IMR-90 (cell line): ENCODE data around the gene DAPK3. TPM values are rescaled to one million over a fixed set of nuclear protein-coding genes. Genes with fewer than 3 reads are reported as not detected.
A peak's percentile ranks its signal among the peaks of the same experiment; 100 is the strongest.

Source experiments
- microRNA-seq, 2 experiments: library from miRNA; stranded (forward) in 1 of 2; unstranded in 1 of 2; fragments of 10-50 nt in 1 of 2; fragments of <30 nt in 1 of 2; gene quantifications in 1 of 2; microRNA quantifications in 1 of 2; one replicate each; pipeline versions ENCODE3 to v1.1.0; 2013 to 2020; ENCODE audit not compliant: insufficient read depth in 1 of 2, insufficient read length in 1 of 2, unreplicated experiment in 1 of 2
- polyA plus RNA-seq, 3 experiments: library from polyadenylated mRNA; depleted of rRNA; stranded (reverse); fragments of >200 nt; gene quantifications; 2 replicates each; pipeline ENCODE4 v1.2.3, GENCODE V29; 2012; ENCODE audit warnings: low replicate concordance in 1 of 3
- small RNA-seq, 5 experiments: library from RNA; depleted of rRNA; stranded (forward); fragments of <200 nt; gene quantifications; one replicate each; pipeline ENCODE3, GENCODE V24; 2012
- total RNA-seq: library from RNA; depleted of rRNA; stranded (reverse); fragments of >200 nt; gene quantifications from 2 replicates; pipeline ENCODE4 v1.2.3, GENCODE V29; 2012; rRNA removed

Gene DAPK3
- total and polyA plus RNA-seq, 2 of the 4 experiments (the other 2 are of a cell fraction), result 145 to 188 TPM

Small RNA genes within 50 kb of the gene (microRNA-seq; reads per million reads assigned to microRNA genes)
- gene MIR637 (ENCODE audit: unreplicated experiment), result not detected
- gene RN7SL202P (ENCODE audit: insufficient read depth, insufficient read length), result not detected
- gene SNORD37 (ENCODE audit: insufficient read depth, insufficient read length), result 14.5 reads per million, percentile 38 among the genes with 10 or more reads in this experiment

Small RNA genes within 50 kb of the gene (small RNA-seq; reads per million reads assigned to genes)
- 0 reads per million in 5 experiments for gene RN7SL202P
- 11.0 to 53.0 (median 34.8) reads per million in 5 experiments for gene SNORD37

Other genes starting within 250 kb of the DAPK3 start
- 8.6 and 9.5 TPM in 2 replicates for gene APBA3, start 209.4 kb downstream of the DAPK3 start, total RNA-seq
- 18.4 and 21.0 TPM in 2 replicates for gene APBA3, start 209.4 kb downstream of the DAPK3 start, polyA plus RNA-seq (2012; rRNA removed)
- gene MRPL54, start 208.4 kb downstream of the DAPK3 start, total RNA-seq, result 55.9 and 68.6 TPM in 2 replicates
- 75.7 and 96.5 TPM in 2 replicates for gene MRPL54, start 208.4 kb downstream of the DAPK3 start, polyA plus RNA-seq (2012; rRNA removed)
- not detected in 2 replicates for gene RAX2, start 198.9 kb downstream of the DAPK3 start, total RNA-seq
- gene RAX2, start 198.9 kb downstream of the DAPK3 start, polyA plus RNA-seq (2012; rRNA removed), result not detected in 2 replicates
- gene MATK, start 184.7 kb downstream of the DAPK3 start, total RNA-seq, result not detected in 2 replicates
- gene MATK, start 184.7 kb downstream of the DAPK3 start, polyA plus RNA-seq (2012; rRNA removed), result not detected in 2 replicates
- 0.28 TPM in 1 of 2 replicates, not detected in the other for gene ZFR2, start 102.1 kb downstream of the DAPK3 start, total RNA-seq
- gene ZFR2, start 102.1 kb downstream of the DAPK3 start, polyA plus RNA-seq (2012; rRNA removed), result 0.10 and 0.19 TPM in 2 replicates
- 0.28 and 0.36 TPM in 2 replicates for gene ATCAY, start 90.4 kb downstream of the DAPK3 start, total RNA-seq
- 0.19 and 0.31 TPM in 2 replicates for gene ATCAY, start 90.4 kb downstream of the DAPK3 start, polyA plus RNA-seq (2012; rRNA removed)
- not detected in 2 replicates for gene NMRK2, start 38.0 kb downstream of the DAPK3 start, total RNA-seq
- not detected in 2 replicates for gene NMRK2, start 38.0 kb downstream of the DAPK3 start, polyA plus RNA-seq (2012; rRNA removed)
- 1,727 and 2,161 TPM in 2 replicates for gene EEF2, start 14.4 kb upstream of the DAPK3 start, total RNA-seq
- gene EEF2, start 14.4 kb upstream of the DAPK3 start, polyA plus RNA-seq (2012; rRNA removed), result 1,505 and 1,547 TPM in 2 replicates
- gene PIAS4, start 36.6 kb upstream of the DAPK3 start, total RNA-seq, result 10.8 and 13.6 TPM in 2 replicates
- gene PIAS4, start 36.6 kb upstream of the DAPK3 start, polyA plus RNA-seq (2012; rRNA removed), result 12.1 and 16.6 TPM in 2 replicates
- 3.2 and 4.2 TPM in 2 replicates for gene ZBTB7A, start 95.8 kb upstream of the DAPK3 start, total RNA-seq
- gene ZBTB7A, start 95.8 kb upstream of the DAPK3 start, polyA plus RNA-seq (2012; rRNA removed), result 10.3 and 14.7 TPM in 2 replicates
- gene MAP2K2, start 153.0 kb upstream of the DAPK3 start, total RNA-seq, result 107 and 115 TPM in 2 replicates
- gene MAP2K2, start 153.0 kb upstream of the DAPK3 start, polyA plus RNA-seq (2012; rRNA removed), result 151 and 196 TPM in 2 replicates
- not detected in 2 replicates for gene CREB3L3, start 182.5 kb upstream of the DAPK3 start, total RNA-seq
- gene CREB3L3, start 182.5 kb upstream of the DAPK3 start, polyA plus RNA-seq (2012; rRNA removed), result not detected in 2 replicates
- gene SIRT6, start 211.5 kb upstream of the DAPK3 start, total RNA-seq, result 3.9 and 6.1 TPM in 2 replicates
- 25.3 and 31.6 TPM in 2 replicates for gene SIRT6, start 211.5 kb upstream of the DAPK3 start, polyA plus RNA-seq (2012; rRNA removed)
- 0.18 and 0.28 TPM in 2 replicates for gene ANKRD24, start 211.6 kb upstream of the DAPK3 start, total RNA-seq
- 0.21 and 0.29 TPM in 2 replicates for gene ANKRD24, start 211.6 kb upstream of the DAPK3 start, polyA plus RNA-seq (2012; rRNA removed)